ENCODE results near the gene CCDC68.
A peak's percentile ranks its signal among the peaks of the same experiment; 100 is the strongest.

The CCDC68 gene

GRCh38 chr18:54958704-54959625 is at the start of gene CCDC68:
CCDC68 (minus strand) TSS chr18:54959461; CDS start chr18:54942791, 16,670 bp downstream.
- no peak for TF ChIP-seq CTCF (IDR thresholded peaks at IDR 0.05; ENCODE audit: low read depth, low read length)
- in situ Hi-C loops (cut with HindIII; ENCODE audit: low sequenced_read_pairs) = no loop called here
- no peak for DNase-seq (ENCODE audit: low read depth, low spot score)
- H3K4me3 ChIP-seq (ENCODE audit: low read depth, low read length) = peak within 1 kb of the TSS; percentile 55

GRCh38 chr18:55007602-55008001 is 48.3 kb upstream of the CCDC68 start:
- no peak for TF ChIP-seq CTCF (IDR thresholded peaks at IDR 0.05; ENCODE audit: low read depth, low read length)
- DNase-seq (ENCODE audit: low read depth, low spot score) = no peak
- in situ Hi-C loops (cut with HindIII; ENCODE audit: low sequenced_read_pairs) = no loop called here
- no peak overlapping the region for H3K4me3 ChIP-seq (ENCODE audit: low read depth, low read length)

- TF ChIP-seq CTCF (IDR thresholded peaks at IDR 0.05; ENCODE audit: low read depth, low read length) = no peak
- in situ Hi-C loops (cut with HindIII; ENCODE audit: low sequenced_read_pairs) = no loop called here
- H3K4me3 ChIP-seq (ENCODE audit: low read depth, low read length) = no peak overlapping the region
- no peak for DNase-seq (ENCODE audit: low read depth, low spot score)
Measured at GRCh38 chr18:55003695-55004094, 44.4 kb upstream of the CCDC68 start.

GRCh38 chr18:55002261-55002660 is 43.0 kb upstream of the CCDC68 start:
- no peak for TF ChIP-seq CTCF (IDR thresholded peaks at IDR 0.05; ENCODE audit: low read depth, low read length)
- no peak for DNase-seq (ENCODE audit: low read depth, low spot score)
- H3K4me3 ChIP-seq (ENCODE audit: low read depth, low read length) = no peak overlapping the region
- in situ Hi-C loops (cut with HindIII; ENCODE audit: low sequenced_read_pairs) = no loop called here

GRCh38 chr18:55001394-55002024 is 42.2 kb upstream of the CCDC68 start:
- H3K4me3 ChIP-seq (ENCODE audit: low read depth, low read length) = no peak overlapping the region
- no peak for TF ChIP-seq CTCF (IDR thresholded peaks at IDR 0.05; ENCODE audit: low read depth, low read length)
- in situ Hi-C loops (cut with HindIII; ENCODE audit: low sequenced_read_pairs) = no loop called here
- no peak for DNase-seq (ENCODE audit: low read depth, low spot score)

GRCh38 chr18:55000529-55000928 is 41.3 kb upstream of the CCDC68 start:
- H3K4me3 ChIP-seq (ENCODE audit: low read depth, low read length) = no peak overlapping the region
- TF ChIP-seq CTCF (IDR thresholded peaks at IDR 0.05; ENCODE audit: low read depth, low read length) = no peak
- no peak for DNase-seq (ENCODE audit: low read depth, low spot score)
- in situ Hi-C loops (cut with HindIII; ENCODE audit: low sequenced_read_pairs) = no loop called here
